NOMO-1 treated with dmso at 0.1 percent for 144 hours (cell line): ENCODE results near the gene EPHA4.

Experiments
- DNase-seq: peaks from one replicate; lab custom pipeline; 2025; ENCODE audit not compliant: unreplicated experiment; lab: John Stamatoyannopoulos, UW

EPHA4 gene

DNA sequence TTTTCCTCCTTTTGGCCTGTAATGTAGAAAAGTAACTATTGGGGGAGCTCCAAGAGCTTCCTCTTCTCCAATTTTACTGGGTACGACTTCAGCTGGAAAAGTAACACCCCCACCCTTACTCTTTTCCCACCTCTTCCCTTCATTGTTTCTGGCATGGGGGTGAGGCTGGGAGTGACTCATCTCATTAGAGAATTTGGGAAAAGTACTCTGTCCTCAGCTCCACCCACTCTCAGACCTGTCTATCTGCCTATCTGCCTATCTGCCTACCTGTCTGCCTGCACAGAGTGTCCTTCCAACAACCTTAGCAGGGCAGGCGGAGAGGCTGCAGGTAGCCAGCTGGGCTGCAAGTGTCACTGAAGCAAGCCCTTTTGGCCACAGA is 93.6 kb downstream of the EPHA4 start:
- DNase-seq: no peak

DNA sequence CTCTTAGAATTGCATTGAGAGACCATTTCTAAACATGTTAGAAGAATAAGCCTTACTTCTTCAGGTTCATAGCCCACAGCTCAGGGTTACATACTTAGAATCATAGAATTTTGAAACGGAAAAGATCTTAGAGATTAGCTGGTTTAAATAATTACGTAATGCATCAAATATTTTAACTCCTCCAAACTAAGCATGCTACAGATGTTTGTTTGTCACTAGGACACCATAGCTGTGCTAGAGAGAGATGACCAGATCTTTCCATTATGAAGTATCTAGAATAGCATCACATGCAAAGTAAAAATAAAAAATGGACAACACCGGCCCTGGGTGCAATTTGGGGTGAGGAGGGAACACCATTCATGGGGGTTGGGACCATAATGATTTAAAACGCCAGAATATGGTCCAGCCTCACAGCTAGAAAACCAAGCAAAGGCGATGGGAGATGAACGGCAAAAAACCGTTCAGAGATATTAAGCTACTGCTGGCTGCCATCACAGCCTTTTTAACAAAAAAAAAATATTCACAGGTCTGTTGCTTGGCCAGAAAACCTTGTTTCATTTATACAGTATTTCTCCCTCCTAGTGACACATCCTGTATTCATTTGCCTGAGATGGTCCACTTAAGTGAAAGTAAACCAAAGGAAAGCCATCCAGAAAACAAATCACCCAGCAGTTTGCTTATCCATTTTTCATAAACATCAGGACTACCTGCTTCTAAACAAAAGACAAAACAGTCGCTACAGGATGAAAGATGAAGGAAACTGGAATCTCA is 94.2 kb downstream of the EPHA4 start:
- DNase-seq: no peak

- no peak for DNase-seq
These were observed 95.9 kb downstream of the EPHA4 start for GRCh38 chr2:221476195-221476594.

DNA sequence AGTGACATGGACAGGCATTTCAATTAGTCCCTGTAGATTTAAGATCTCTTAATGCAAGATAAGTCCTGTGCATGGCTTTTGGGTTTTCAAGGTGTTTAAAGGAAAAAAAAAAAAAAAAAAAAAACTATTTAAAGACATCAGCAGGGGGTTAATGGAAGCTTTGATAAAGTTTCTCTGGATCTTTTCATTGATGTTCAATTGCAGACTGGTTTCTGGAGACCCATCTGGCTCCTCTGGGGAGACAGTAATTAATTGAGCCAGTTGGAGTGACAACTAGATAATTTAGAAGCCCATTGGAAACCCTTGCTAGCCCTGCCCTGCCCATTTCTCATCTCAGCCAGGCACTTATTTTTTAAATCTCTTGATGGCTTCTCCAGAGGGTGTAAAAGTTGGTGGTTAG is 98.7 kb downstream of the EPHA4 start:
- no peak for DNase-seq

DNA sequence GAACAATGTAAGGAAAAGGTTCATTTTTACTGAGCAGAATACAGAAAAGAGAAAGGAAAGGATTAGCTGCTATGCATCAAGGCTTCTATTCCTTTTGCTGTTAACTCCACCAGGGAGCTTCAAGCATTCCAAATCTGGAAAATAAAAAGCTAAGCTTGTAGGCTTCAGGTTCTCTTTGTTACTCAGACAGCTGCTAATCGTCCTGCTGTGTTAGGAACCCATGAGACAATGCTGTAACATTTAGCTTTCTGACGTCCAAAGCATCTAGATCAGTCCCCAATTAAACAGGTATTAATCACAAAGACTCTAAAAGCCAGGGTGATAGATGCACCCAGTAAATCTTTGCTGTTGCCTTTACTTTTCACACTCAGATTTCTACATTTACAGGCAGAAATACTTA is 103.8 kb downstream of the EPHA4 start:
- no peak for DNase-seq

- DNase-seq: no peak
These were observed 104.5 kb downstream of the EPHA4 start for GRCh38 chr2:221467610-221468009.

GRCh38 chr2:221466744-221467143 is 105.4 kb downstream of the EPHA4 start:
- DNase-seq: no peak

DNA sequence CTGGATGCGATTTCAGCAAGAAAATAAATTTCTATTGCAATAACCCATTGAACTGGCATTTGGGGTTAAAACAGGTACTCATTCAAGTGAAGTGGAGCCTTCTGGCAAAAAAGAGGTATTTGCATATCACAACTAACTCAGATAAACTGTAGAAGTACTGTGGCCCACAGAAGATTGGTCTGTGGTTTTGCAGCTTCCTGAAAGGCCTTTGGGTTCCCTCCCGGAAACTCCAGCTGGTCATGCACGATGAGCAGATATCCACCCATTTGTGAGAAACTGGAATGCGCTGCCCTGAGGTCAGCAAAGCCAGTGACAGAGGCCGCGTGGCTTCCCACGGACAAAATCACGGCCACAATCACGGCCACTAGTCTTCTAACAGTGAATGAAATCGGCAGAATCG is 106.3 kb downstream of the EPHA4 start:
- peak; percentile 37 for DNase-seq

DNA sequence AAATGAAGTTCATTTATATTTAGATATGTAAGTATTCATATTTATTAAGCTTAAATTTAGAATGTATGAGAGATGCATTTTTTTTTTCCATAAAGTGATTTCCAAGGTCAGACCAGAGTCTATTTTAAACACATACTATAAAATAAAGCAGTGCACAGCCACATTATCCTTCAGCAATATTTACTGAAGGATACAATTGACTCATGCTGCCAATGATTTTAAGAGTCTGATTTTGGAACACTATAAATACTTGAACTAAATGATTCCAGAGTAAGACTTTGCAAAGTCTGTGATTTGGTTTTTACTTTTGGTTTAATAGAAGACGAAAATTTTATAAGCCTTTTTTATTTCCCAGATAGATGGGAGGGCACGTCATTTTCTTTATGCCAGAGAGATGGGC is 107.1 kb downstream of the EPHA4 start:
- DNase-seq: no peak

GRCh38 chr2:221463241-221463896 is 108.7 kb downstream of the EPHA4 start:
- no peak for DNase-seq

GRCh38 chr2:221461901-221462300 is 110.2 kb downstream of the EPHA4 start:
- DNase-seq: no peak

DNA sequence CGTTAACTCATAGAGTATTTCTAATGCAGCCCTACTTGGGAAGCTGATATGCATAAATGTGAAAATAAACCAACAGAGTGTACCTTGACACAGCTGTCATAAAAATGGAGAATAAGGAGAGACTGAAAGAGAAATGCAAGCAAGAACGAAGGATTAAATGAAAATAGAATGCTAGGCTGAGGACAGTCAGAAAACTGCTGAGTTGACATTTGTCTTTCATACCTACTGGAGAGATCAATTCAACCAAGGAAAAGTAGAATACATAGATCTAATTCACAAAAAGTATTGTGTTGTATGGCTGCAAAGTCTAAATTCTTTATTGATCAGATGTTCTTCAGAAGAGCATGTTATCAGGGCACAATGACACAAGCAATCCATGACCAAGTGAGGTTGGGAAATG is 112.0 kb downstream of the EPHA4 start:
- DNase-seq: no peak

DNA sequence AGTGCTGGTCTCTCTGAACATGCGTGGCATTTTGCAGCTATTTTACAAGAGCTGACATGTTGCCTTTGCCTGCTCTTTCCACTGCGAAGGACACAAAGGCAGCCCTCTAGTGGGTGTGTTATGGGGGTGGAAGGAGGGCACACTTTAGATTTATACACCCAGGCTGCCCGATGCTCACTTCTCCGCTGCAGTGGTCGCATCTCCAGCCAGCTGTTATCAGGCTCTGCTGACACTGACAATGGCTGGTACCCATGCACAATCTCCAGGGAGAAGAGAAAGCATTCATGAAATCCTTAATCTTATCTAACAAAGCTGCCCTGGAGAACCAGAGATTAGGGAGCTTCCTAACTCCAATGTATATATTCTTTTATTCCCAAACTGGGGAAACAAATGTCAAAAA is 113.5 kb downstream of the EPHA4 start:
- DNase-seq: no peak

DNA sequence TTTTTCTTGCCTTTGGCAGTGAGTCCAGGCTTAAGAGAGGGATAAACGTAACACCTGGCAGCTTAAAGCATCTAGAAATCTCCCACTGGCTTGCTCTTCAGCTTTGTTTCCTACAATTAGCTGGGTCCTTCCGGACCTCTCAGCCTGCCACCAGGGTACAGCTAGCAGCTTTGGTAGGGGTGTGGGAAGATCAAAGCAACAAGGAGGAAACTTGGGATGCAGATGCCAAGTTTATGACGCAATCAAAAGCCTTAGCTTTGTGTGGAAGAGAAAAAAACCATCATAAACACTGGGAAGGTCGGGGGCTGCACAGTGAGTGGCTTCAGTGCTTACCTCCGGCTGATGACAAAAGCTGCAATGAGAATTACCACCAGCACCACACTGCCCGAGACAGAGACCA is 116.9 kb downstream of the EPHA4 start:
- DNase-seq: no peak

- no peak for DNase-seq
These were observed 117.5 kb downstream of the EPHA4 start for GRCh38 chr2:221454459-221455105.

DNA sequence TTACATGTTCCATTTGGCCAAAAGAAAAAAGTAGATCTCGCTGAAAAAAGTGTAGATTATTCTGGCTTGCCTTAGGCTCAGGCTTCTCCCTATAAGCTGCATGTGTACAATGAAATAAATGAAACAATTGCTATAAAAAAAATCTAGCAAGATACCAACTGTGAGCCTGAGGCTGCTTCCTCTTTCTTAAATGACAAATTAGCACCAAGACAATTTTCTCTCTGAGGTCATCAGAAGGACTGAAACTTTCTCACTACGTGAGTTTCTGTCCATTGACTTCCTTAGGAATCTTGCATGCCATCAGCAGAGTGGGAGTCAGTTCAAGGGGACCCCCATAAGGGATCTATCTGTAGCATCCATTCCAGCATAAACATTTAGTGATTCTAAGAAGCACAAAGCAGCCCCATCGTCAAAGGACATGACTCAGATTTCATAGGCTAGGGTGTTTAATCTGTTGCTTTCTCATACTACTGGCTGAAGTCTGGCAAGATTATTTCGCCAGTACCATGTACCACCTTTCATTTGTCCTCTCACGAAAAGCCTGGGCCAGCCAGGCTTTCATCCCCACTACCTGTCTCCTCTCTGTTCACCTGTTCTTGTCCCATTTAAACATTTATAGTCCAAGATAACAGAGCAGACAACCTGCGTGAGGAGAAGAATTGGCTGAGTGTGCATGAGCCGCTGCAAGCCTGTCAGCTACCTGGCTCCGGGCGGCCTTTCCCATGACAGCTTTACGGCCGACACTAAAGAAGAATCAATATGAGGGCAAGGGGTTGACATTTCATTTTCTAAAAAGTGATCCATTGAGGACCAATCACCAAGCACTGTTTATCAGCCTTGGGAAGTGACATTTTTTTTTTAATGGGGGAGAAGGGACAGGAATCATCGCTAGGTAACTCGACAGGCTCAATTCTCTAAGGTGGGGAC is 120.0 kb downstream of the EPHA4 start:
- DNase-seq: peak; percentile 16

DNA sequence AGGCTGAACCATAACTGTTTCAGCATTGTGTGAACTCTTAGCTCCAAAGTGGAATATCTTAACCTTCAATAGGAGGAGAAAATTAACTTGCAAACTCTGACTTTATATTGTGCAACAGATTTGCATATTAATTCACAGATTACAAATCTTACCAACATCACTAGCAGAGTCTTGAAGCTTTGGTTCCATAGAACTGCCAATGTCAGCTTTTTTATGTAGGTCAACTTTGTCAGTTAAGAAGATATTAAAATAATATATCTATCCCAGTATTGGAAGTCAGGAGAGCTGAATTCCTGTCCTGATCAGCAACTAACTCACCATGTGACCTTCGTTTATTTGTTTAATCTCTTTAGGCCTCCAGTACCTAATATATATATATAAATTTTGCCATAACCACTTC is 121.8 kb downstream of the EPHA4 start:
- no peak for DNase-seq

DNA sequence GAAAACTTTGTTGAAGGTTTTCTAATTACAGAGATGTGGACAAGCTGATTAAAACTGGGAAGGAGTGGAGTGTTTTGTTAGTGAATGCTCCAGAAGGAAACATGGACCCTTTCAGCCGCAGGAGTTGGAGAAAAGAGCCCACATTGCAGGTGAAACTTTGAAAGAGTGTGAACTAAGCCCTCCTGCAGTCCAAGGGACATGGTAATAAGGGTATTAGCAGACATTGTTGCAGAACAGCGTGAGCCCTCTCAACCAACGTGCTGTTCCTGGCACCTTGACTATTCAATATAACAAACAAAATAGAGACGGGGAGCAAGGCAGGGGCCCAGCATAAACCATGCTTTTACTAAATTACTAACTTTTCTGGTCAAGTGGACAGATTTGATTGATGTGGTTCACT is 122.7 kb downstream of the EPHA4 start:
- no peak for DNase-seq

- DNase-seq: no peak
These were observed 123.2 kb downstream of the EPHA4 start for GRCh38 chr2:221448844-221449390.

DNA sequence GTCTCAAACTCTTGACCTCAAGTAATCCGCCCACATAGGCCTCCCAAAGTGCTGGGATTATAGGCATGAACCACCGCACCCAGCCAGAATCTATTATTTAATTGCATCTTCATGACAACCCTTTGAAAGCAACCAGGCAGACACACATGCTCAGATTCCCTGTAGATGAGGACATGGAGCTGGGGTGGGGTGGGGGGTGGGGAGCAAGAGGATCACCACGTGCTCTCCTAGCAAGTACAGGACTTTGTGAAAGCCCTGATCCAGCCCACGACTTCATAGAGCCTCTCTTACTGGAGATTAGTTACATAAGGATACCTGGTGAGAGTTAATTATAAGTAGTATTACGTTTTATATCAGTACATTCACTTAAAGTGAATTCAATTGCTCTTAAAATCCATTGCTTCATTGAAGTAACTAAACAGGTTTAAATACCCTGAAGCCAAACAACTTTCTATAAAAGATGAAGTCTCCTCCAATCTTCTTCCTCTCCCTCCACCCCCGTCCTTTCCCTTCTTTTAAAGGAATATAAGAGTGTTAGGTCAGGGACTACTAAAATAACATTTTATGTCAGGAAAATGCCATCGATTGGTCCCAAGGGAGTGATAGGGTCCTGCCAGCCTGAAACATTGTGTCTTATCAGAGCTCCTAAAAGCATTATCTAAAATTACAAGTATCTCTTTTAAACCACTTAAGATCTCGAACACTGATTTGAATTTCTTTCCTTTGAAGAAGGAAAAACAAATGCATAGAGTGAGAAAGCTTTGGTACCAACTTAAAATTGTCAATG is 123.9 kb downstream of the EPHA4 start:
- no peak for DNase-seq
